Globus pallidus (tissue), 1 donor: ENCODE data around the gene STOML2.
"Not testable (repeated sequence)": the region's sequence is repeated elsewhere in the genome, so short reads cannot be mapped to it uniquely, and the experiment has no call there.

Experiments
- DNase-seq: peaks from one replicate; pipeline ENCODE4 v3.0.0-alpha.2; 2015; ENCODE audit warnings: low spot score

STOML2 gene, protein sequence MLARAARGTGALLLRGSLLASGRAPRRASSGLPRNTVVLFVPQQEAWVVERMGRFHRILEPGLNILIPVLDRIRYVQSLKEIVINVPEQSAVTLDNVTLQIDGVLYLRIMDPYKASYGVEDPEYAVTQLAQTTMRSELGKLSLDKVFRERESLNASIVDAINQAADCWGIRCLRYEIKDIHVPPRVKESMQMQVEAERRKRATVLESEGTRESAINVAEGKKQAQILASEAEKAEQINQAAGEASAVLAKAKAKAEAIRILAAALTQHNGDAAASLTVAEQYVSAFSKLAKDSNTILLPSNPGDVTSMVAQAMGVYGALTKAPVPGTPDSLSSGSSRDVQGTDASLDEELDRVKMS

DNA sequence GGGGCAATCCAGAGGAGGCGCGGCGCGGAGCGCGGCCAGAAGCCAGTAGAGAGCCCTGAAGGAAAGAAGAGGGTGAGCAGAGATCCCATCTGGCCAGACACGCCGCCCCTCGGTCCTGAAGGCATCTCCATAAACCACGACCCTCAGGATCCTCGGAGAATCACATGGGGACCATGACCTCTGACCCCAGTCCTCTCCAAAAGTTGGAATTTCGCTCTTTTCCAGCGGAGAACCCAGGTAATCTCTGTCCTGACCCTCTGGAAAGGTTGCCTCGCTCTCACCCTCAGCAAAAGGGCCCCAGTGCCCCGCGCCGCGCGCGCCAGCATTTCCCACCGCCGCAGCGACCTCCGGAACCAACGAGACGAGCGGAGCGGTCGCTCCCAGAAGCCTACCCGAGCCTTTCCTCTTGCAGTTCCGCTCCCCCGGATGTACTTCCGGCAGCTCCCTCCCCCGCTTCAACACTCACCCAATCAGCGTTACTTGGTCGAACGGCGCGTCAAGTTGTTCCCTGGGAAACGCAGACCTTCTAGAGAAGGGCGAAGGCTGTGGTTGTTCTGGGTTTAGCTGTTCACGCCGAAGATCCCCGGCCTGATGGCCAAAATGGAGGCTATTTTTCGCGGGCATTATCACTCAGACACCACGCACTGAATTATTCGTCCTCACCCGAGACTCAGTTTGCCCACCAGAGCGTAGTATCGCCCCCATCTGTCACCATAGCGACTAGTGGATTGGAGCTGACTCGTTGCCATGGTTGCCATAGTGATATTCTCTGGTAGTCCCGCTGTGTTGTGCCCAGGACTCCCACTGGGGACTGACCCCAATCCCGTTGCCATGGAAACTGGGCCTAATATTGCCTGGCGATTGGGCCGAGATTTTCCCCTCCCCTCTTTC lies at the start of gene STOML2:
Gene STOML2, minus strand, starts transcription at position 363 of the 891 bp plus-strand sequence. Its CDS starts 37 bp downstream, at position 326.
- peak; percentile 96 for DNase-seq

DNA sequence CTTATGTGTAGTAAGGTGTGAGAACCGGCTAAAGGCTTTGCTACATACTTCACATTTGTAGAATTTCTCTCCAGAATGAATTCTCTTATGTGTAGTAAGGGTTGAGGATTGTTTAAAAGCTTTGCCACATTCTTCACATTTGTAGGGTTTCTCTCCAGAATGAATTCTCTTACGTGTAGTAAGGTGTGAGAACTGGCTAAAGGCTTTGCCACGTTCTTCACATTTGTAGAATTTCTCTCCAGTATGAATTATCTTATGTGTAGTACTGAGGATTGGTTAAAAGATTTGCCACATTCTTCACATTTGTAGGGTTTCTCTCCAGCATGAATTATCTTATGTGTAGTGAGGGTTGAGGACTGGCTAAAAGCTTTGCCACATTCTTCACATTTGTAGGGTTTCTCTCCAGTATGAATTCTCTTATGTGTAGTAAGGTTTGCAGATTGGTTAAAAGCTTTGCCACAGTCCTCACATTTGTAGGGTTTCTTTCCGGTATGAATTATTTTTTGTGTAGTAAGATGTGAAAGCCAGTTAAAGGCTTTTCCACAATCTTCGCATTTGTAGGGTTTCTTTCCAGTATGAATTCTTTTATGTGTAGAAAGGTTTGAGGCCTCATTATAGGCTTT lies 45.1 kb upstream of the STOML2 start:
- not testable (repeated sequence) for DNase-seq

DNA sequence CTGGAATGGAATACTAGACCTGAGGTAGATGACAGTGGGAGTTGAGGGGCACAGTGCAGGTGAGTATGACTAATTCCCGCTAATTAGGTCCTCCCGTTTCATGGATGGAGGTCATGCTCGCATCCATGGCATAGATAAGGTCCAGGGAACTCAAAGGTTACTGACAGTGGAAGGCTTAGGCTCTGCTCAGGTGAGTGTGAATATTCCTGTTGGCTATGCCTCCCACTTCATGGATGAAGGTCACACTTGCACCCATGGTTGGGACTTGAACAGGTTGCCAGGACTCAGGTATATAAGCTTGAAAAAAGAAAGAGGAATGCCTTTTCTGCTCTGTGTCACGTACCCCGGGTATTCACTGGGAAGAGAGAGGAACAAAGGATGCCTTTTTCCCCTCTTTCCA lies 39.1 kb upstream of the STOML2 start:
- no peak for DNase-seq

DNA sequence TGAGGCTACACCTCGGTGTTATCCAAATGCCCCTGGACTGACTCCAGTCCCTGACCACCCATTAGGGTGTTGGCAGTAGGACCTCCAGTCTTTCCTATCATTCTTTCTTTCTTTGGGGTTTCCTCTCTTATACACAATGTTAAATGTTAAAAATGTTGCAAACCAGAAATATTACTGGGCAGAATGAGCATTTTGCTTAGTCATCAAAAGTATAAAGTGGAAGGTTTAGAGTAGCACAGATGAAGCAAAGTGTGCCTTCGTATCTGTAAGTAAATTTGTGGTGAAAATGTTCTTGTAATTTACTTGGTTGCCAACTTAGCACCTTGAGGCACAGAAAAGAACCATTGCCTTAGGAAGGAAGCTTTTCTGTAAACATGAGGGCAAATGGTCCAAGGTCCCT lies 37.2 kb upstream of the STOML2 start:
- no peak for DNase-seq

DNA sequence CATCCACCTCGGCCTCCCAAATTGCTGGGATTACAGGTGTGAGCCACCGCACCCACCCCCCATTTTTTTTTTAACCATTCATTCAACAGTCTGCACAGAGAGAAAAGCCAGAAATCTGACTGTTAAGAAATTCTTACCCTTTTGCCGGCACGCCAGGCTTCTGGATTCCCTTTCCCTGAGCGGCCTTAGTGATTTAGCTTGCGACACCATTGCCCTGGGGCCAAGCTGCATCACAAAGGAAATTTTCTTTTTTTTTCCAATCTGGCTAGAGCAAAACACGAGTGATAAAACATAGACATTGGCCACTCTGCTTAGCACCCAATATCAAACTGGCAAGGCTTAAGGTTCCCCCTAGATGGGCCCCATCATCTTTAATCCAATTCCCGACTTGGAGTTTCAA lies 33.9 kb upstream of the STOML2 start:
- DNase-seq = no peak

DNA sequence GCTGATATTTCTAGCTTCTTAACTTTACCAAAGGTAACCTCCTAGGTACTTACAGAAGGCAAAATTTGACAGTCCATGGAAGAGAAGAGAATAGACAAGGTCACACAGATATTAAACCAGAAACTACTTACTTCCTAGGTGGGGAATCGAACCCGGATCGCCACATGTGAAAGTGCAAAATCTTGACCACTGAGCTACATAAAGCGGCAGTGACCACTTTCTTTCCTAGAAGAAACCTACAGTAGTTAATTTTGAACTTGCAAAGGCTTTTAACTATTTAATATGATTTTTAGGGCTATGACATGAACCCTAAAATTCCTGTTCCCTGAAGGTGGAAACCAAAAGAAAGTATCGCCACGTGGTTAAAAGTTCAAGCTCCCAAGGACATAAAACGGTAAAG lies 33.1 kb upstream of the STOML2 start:
- DNase-seq = no peak

DNA sequence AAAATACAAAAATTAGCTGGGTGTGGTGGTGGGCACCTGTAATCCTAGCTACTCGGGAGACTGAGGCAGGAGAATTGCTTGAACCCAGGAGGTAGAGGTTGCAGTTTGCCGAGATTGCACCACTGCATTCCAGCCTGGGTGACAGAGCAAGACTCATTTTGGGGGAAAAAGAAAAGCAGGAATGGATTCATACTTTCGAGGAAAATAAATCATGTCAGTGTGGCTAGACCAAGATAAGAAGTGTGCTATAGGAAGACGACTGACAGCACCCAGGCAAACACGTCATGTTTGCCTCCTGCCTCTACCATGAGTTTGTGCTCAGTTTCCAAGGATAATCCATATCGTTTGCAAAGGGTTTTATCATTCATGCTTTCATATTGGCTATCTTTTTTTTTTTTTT lies 32.0 kb upstream of the STOML2 start:
- no peak for DNase-seq

DNA sequence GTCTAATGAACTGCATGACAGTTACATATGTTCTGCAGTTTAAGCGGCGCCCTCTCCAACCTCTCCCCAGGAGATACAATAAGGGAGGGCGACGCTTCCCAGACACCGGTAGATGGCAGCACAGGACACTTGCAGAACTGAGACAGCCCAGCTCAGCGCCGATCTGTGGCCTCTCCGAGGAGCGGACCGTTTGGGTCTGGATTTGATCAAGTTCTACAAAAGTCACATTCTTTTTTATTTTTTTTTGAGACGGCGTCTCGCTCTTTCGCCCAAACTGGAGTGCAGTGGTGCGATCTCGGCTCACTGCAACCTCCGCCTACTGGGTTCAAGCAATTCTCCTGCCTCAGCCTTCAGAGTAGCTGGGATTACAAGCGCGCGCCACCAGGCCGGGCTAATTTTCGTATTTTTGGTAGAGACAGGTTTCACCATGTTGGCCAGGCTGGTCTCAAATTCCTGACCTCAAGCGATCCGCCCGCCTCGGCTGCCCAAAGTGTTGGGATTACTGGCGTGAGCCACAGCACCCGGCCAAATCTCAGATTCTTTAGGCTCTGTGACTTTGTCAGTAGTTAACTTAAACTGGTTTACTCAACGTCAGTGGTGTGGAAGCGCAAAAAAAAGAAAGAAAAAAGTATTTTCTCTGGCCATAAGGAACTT lies 14.1 kb upstream of the STOML2 start:
- DNase-seq = peak; percentile 91

DNA sequence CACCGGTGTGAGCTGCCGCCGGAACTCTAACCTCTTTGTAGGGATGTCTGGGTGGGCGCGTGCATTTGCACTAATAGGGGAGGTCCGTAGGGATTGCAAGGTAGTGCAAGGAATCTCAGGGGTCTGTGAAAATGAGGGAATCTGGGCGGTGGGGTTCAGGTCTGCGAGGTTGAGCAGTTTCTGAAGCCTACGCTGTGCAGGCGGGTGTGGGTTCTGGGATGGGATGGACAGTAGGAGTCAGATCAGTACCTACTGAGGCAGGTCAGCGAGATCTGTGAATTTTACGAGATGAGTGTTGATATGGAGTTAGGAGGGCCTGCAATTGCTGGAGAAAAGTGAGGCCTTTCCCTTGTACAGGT lies 13.6 kb upstream of the STOML2 start:
- DNase-seq = no peak

DNA sequence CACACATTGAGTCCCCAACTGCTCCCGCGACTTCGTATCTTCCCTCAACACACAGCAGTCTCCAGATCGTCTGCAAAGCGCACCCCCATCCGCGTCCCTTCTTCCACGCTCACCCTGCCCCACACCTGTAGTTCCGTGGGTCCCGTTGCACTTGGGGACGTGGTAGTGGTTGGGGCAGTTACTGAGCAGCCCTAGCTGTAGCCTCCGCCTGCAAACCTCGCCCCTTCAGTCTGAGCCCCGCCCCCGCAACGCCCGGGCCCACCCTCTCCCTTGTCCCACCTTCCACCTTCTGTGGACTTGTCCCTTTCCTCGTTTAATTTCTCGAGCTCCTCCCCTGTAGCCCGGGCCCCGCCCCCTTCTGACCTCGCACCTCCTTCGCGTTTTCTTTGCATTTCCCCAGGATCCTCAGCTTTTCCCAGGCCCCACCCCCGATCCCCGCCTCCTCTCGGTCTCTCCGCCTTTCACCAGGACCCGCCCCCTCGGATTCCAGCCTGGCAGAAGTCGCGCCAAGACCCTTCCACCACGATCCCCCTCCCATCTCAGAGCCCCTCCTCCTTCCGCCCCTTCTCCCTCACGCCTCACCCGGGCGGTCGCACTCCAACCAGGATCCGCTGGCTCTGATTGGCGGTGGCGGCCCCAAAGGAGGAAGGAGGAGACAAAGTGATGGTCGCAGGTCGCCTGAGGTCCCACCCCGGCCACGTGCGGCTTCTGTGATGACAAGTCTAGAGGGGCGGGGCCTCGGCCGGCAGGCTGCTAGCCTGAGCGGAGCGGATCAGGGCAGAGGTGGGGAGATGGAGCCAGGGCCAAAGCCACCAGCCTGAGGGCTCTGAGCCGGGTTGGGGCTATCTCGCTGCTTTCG lies 13.0 kb upstream of the STOML2 start, which contains the start of gene ATOSB:
Gene ATOSB, minus strand, starts transcription at position 183 of the 859 bp plus-strand sequence. CDS start 7,588 bp downstream, outside the sequence.
- DNase-seq = peak; percentile 81

DNA sequence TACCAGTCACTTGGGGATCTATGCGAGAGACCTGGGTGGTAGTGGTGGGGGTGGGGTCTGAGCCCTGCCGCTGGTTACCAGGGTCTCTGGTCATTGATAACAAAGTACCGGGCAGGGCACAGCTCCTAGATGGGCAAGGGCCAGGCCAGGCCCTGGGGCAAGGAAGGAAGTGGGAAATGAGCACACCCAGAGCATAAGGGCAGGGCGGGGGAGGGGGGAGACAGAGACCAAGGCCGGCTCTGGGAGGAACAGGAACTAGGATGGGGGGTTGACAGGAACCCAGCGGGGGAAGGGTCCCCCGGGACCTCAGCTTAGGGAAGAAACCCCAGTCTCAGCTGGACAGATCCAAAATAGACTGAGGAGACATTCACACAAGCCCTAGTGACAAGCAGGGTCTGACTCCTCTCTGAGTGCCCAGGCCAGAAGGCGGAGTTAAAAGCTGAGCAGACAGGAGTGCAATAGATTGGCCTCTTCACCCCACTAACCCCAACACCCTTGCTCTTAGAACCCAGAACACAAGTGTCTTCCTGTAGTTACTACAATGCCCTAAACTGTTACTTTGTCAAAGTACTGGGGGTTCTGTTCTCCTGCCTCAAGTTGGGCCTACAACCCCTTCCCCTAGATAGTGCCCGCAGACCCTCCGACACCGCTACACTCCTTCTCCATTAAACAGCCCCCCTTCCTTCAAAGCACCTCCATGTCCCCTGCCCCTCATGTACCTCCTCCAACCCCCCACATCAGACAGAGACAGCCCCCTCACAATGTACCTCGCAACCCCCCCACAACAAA lies 12.1 kb upstream of the STOML2 start:
- peak; percentile 65 for DNase-seq

DNA sequence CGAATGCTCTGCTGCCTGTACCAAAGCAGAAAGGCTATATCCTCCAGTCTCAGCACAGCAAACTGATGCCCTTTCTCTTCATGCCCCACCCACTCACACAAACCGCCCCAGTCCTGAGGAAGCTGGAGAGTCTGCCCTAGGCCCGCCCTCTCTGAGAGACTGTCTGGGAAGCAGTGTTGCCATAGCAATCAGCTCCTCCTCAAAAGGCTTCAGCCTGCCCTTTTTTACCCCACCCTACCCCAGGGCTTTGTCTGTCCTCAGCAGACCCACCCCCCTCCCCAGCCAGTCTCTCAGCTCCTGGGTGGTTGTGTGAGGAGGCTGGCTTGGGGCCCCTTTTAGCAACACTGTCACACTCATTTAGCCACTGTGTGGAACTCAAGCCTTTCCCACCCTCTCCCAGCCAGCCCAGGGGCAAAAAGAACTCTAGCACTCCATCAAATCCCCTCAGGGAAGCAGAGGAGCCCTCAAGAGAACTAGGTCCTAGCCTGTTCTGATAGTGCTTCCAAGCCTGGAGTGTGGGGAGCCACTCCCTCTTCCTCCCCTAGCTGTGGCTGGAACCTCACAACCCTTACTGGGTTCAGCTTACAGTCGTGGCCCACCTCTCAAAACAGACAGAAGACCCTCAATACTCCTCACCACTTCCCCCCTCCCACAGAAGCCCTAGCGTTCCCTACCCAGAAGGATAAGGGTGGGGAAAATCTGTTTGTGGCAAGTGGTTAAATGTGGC lies 11.3 kb upstream of the STOML2 start:
- peak; percentile 69 for DNase-seq

DNA sequence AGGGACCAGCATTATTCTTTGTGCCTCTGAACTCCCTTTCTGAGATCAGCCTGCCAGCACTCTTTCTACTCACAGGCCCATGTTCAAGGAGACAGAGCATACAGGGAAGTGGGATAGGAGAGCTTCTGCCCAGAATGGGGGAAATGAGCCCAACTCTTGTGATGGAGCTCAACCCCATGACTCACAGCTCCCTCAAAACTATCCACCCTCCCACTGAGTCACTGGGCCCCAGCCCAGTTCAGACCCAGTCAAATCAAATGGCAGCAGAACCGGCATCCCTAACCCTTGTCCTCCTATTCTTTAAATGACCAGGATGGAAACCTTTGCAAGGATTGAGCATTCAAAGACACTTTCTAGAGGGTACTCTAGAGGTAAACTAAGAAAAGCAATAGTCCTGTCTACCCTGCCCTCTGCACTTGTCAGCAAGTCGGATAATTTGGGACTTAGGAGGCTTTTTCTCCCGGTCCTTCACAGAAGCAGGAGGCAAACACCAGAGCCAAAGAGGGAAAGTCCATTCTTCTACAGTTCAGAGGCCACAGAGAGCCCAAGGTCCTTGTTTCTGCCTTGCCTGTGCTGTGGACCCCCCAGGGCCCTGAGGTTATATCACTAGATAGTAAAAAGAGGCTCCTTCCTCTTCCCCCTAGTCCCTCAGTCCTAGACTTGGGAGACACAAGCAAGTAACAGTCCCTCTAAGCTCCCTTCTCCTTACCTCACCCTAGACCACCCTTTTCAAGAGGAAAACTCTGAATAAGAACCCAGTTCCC lies 9.5 kb upstream of the STOML2 start:
- DNase-seq = no peak

DNA sequence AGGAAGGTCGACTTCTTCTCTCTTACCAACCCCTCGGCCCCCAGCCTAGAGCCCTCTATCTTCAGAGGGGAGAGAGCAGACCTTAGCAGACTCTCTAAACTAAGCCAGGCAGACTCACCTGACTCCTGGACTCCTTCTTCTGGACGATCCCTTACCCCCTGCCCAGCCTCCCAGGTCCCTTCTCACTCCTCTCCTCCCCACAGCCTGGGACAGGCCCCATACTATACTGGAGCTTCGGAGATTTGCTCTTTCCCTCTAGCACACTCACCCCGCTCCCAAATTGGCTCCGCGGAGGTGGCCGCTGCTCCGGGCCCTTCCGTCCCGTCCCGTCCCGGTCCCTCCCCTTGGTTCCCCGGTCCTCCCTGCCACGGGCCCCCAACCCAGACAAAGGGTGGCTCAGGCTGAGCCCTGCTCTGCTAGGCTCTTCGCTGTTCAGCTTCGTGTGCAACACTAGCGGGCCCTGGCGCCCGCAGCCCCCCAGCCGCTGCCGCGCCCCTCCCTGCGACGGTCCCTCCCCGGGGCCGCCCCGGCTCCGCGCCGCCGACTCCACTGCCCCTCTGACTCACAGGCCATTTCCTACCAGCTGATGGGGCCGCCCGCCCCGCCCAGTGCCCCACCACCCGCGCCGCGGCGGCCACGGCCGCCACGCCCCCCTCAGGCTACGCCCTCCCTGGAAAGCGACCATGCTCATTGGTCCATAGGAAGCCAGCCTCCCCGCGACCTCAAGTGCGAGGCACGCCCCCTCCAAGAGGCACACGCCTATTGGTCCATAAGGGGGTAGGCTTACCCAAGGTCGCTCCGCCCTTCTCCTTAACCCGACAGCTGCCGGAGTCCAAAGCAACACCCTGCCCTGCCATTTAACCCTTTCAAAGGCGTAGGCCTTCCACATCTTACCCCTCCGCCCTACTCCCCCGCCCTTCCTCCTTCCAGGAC lies 8.3 kb upstream of the STOML2 start:
- peak; percentile 99 for DNase-seq

DNA sequence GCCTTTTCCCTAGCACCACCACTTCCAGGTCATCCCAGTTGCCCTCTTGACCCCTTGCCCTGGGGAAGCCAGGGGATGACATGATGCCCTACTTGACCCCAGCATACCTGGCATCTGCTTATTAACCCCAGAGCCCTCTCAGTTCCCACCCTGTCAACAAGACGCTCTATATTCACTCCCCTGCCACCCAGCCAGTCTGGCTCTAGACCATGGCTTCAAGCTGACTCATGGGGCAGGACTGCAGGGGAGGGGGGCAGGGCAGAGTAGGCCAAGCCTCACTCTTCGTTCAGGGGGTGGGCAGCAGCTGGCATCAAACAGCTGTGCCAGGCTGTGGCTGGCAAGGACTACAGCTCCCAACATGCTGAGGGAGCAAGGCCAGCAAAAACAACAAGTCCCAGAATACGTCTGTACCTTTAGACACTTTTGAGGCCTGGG lies 7.4 kb upstream of the STOML2 start:
- peak; percentile 84 for DNase-seq

DNA sequence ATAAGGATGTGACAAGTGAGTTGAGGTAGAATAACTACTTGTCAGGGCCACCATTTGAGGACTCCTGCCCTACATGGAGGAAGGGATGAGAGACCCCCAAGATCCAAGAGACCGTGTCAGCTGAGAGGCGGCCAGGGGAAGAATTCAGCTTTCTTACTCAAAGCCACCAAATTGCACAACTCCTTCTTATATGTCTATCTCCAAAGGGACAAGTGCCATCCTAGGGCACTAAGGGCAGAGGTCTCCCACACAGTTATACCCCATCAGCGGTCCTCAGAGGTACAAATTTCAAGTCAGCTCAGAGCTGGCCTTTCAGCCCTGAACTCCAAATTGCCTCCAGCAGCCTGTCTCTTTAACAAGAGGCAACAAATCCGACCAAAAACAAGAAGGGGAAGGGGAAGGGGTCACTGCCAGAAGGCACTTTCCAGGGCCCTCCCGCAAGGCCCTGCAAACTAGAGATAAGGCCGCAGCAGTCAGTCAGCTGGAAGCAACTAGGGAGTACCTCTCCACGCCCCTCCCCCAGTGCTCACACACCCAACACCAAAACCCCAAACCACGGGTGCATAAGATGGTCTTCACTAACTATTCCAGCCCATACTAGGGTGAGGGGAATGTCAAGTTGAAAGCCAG lies 6.1 kb upstream of the STOML2 start:
- DNase-seq = no peak

DNA sequence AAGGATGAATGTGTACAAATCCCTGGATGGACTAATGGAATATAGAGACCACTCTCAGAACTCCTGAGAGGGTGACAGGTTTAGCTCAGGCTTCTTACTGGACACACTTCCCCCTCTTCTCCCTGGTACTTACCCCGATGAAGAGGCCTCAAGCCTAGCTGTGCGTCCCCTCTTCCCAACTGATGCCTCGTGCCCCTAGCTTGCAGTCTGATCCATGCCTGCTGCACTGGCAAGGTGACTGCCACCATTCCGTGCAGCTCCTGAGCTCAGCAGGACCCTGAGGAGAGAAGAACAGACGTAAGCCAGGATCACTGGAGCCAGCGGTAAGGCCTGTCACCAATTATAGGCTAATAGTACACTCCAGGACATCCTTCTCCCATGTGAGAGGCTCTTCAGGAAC lies 5.5 kb upstream of the STOML2 start:
- DNase-seq = no peak
